Activated CD4-positive, alpha-beta T cell treated with anti-CD3 and anti-CD28 coated beads, Interleukin-2, Interleukin-6, amounts not matched to agents 100 ng/mL and 50 ng/mL, durations not matched to agents 16 hours and 8 hours (primary cell): ENCODE data around the gene TCF7L2.

Experiments
- DNase-seq: peaks from one replicate; pipeline ENCODE4 v3.0.0-alpha.2; 2020

TCF7L2 gene

GRCh38 chr10:112949875-112950507, at the start of gene TCF7L2:
TSS of gene TCF7L2 (plus strand) at chr10:112950247. CDS start at chr10:112950757, 510 bp downstream.
- DNase-seq: peak; percentile 58

DNA sequence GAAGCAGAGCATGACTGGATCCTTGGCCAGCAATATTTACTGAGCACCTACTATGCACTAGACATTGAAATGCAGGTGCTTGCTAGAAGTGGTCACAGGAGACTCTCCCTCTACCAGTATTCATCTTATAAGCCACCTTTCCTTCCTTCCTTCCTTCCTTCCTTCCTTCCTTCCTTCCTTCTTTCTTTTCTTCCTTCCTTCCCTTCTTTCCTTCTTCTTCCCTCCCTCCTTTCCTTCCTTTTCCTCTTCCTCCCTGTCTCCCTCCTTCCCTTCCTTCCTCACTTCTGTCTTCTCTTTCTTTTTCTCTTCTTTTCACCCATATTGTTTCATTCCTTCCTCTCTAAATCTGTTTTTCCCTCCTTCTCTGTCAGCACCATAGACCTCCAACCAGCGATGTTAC, 47.3 kb upstream of the TCF7L2 start:
- no peak for DNase-seq

DNA sequence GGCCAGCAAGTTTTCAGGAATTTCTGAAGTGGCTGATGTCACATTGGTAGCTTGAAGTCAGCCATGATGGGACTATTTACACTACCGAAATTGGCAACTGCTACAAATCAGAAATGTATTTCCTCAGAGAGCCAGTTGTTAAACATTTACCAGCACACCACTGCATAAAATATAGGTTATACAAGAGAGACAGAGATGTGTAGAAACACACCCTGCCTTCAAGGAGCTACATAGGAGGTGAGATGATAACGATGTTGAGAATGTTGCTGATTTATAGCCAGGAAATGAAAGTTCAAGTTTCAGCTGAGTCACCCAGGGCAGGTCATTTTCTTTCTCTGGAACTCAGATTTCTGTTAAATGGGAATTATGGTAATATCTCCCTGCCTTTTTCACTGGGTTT, 46.0 kb upstream of the TCF7L2 start:
- no peak for DNase-seq

GRCh38 chr10:112906945-112907344, 43.1 kb upstream of the TCF7L2 start:
- no peak for DNase-seq

GRCh38 chr10:112907893-112908292, 42.2 kb upstream of the TCF7L2 start:
- DNase-seq: no peak

- DNase-seq: no peak
Observed at GRCh38 chr10:112911206-112911605, 38.8 kb upstream of the TCF7L2 start.

GRCh38 chr10:112912410-112912928, 37.6 kb upstream of the TCF7L2 start:
- no peak for DNase-seq

DNA sequence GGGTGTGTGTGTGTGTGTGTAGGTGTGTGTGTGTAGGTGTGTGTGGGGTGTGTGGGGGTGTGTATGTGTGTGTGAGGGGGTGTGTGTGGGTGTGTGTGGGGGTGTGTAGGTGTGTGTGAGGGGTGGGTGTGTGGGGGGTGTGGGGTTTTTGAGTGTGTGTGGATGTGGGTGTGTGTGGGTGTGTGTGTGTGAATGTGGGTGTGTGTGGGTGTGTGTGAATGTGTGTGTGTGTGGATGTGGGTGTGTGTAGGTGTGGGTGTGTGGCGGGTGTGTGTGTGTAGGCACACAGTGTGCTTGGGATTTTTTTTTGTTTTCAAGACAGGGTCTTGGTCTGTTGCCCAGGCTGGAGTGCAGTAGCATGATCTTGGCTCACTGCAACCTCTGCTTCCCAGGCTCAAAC, 36.8 kb upstream of the TCF7L2 start:
- no peak for DNase-seq

GRCh38 chr10:112913661-112914287, 36.3 kb upstream of the TCF7L2 start:
- no peak for DNase-seq

DNA sequence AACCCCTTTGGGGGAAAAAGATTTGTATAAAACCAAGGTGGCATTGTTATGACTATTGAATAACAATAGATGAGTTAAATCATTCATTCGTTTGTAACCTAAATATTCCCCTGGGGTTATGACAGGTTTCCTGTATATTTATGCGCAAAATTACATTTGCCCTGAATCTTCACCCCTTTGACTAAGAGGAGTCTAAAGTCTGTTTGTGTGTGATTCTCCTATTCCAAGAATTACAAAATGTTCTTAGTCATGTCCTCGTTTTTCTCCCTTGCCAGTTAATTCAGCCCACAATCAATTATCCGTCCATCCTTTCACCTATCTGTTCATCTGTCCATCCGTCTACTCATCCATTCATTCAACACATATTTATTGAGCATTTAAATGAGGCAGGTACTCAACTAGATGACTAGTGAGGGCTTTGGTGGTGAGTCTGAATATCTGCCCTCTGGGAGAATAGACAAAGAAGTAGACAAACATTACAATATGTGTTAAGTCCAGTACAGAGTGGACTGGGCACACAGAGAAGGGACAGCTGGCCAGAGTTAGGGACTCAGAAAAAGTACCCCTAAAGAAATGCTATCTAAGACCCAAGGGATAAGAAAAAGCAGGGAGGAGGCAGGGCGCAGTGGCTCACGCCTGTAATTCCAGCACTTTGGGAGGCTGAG, 35.6 kb upstream of the TCF7L2 start:
- no peak for DNase-seq

DNA sequence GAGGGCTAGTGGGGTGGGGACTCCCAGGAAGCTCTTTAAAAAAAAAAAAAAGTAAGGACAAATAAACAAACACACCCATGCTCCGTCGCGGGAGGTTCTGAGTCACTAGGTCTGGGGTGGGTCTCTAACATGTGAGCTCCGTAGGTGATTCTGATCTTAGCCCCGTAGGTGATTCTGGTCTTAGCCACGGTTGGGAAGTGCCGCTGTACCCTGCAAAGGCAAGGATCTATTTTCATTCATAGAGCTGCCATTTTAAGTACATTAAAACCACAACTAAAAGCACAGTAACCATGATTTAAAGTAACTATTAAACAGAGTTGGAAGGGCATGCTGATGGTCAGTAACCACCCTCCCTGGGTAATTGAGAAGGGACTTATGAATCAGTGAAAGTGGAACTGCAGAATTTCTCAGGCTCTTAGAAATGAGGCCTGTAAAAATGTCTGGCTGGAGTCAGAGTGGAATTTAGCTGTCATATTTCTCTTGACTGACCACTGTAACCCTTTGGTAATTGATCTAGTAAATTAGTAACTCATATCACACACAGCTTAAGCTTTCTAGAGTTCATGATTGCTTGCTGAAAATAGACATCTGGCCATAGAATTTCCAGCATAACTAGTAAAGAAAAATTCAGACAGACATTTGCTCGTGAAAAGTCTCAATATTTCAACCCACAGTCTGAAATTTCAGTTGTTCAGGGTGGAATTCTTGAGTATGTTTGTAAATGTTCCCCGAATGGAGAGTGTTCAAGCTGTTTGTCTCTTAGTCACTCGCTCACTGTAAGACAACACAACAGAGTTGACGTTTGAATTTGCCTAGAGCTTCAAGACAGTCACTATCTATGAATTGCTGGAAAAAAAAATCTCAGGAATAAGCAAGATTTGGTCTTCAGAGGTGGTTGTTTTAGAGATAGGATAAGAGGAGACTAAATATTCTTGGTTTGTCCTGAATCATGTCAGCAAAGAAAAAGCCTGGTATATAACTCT, 34.2 kb upstream of the TCF7L2 start:
- no peak for DNase-seq

- no peak for DNase-seq
Observed at GRCh38 chr10:112917681-112918080, 32.4 kb upstream of the TCF7L2 start.

GRCh38 chr10:112918771-112919170, 31.3 kb upstream of the TCF7L2 start:
- no peak for DNase-seq

GRCh38 chr10:112919721-112920120, 30.3 kb upstream of the TCF7L2 start:
- DNase-seq: no peak

- DNase-seq: no peak
Observed at GRCh38 chr10:112926906-112927688, 22.9 kb upstream of the TCF7L2 start.

- DNase-seq: no peak
Observed at GRCh38 chr10:112927980-112928379, 22.1 kb upstream of the TCF7L2 start.

DNA sequence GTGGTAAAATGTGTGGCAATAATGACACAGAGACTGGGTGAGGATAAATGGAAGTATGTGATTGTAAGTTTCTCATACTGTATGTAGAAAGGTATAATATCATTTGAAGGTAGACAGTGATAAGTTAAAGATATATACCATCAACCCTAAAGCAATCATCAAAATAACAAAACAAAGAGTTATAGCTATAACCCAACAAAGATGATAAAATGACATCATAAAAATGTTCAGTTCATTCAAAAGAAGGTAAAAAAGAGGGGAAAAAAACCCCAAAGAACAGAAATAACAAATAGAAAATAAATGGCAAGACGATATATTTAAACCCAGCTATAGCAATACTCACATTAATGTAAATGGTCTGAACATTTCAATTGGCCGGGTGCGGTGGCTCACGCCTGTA, 17.4 kb upstream of the TCF7L2 start:
- DNase-seq: no peak

GRCh38 chr10:112934193-112934592, 15.9 kb upstream of the TCF7L2 start:
- DNase-seq: no peak

DNA sequence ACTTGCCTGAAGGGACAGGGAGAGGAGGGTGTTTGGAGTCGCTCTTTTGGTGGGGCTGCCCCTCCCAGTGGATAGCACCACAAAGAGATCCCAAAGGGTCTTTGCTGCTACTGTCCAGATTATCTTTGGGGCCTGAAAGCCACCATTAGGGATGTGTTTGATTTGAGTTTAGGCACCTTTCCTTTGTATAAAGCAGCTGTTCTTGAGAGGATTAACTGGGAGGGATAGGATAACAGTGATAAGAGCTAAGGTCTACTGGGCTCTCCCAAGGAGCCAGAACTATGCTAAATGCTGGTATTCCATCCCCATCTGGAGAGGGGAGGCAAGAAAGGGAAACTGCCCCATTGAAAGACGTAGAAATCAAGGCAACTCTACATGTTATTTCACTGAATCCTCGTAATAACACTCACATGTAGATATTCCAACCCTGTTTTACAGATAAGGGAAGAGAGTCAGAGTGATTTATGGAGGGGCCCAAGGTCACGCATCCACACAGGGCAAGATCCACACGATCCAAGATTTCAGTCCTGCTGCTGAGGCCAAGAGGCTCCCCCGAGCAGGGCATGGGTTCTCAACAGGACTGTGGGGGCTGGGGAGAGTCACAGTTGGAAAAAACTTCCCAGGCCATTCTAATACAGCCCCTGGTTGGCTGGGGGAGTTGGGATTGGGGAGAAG, 11.1 kb upstream of the TCF7L2 start:
- no peak for DNase-seq

DNA sequence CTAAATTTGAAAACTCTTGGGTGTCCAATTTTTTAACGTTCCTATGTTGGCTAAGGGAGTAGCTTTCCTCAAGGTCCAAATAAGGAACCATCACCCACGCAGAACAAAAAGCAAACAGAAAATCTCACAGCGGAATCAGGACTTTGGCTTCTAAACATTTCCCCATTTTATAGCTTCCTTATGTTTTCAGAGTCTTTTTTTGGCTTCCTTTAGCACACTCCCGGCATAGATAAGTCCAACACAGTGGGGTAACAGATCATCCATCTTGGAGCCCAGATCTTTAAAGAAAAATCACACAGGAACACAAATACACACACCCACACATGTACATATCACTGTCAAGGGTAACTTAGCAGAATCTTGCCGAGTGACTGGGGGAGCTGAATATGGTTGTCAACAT, 4.2 kb upstream of the TCF7L2 start:
- DNase-seq: no peak

GRCh38 chr10:112946649-112947048, 3.4 kb upstream of the TCF7L2 start:
- DNase-seq: no peak

DNA sequence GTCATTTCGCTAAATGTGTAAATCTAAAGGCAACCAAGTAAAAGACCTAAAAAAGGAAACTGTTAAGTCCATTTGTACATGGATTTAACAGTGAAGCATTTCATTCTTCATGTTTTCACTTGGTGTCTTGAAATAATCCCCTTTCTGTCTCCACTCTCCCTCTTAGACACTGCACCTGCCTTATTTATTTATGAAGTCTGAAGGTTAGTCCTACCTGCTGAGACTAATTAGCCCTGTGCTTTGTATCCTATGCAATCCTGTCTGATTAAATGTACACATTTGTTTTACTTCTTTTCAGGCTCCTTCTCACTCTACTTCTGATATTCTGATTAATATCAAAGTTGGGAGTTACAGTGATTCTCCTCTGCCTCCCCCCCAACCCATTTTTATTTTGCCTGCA, 1.9 kb upstream of the TCF7L2 start:
- DNase-seq: no peak
